HepG2 (cell line): ENCODE results near the gene SNAI3. TPM values are rescaled to one million over a fixed set of nuclear protein-coding genes. Genes with fewer than 3 reads are reported as not detected.
A peak's percentile ranks its signal among the peaks of the same experiment; 100 is the strongest.

Experiments
- HNRNPLL ChIP-seq: fragments of 200-400 bp; formaldehyde crosslinking; IDR thresholded peaks from 2 replicates; pipeline ENCODE4 v1.6.1; 2017; ENCODE audit warnings: mild to moderate bottlenecking, low read depth, low read length; ENCODE audit not compliant: poor library complexity, severe bottlenecking
- ISX ChIP-seq: sonication (generic); formaldehyde crosslinking; conservative IDR thresholded peaks from 2 replicates; pipeline ENCODE4 v1.5.0; 2020; ENCODE audit warnings: missing genetic modification reagents
- KAT8 ChIP-seq: IDR thresholded peaks from 2 replicates; pipeline ENCODE4 v1.6.1; 2016; ENCODE audit warnings: missing genetic modification reagents, missing compliant biosample characterization
- MAFG ChIP-seq: sonication (generic); formaldehyde crosslinking; IDR thresholded peaks from 2 replicates; pipeline ENCODE4 v1.5.1; 2020; ENCODE audit warnings: mild to moderate bottlenecking, missing genetic modification reagents
- NFYB ChIP-seq: sonication (generic); formaldehyde crosslinking; IDR thresholded peaks from 2 replicates; pipeline ENCODE4 v1.4.0; 2020; ENCODE audit warnings: missing genetic modification reagents
- NFYC ChIP-seq: IDR thresholded peaks from 2 replicates; pipeline ENCODE4 v1.6.1; 2016; ENCODE audit warnings: missing genetic modification reagents, missing compliant biosample characterization
- SALL1 ChIP-seq: sonication (generic); formaldehyde crosslinking; IDR thresholded peaks from 2 replicates; pipeline ENCODE4 v1.8.0; 2022; ENCODE audit warnings: mild to moderate bottlenecking, missing genetic modification reagents
- SKI ChIP-seq: fragments of 450-650 bp; IDR thresholded peaks from one replicate; pipeline ENCODE4 v1.6.1; 2018; ENCODE audit warnings: mild to moderate bottlenecking; ENCODE audit not compliant: partially characterized antibody
- SP140L ChIP-seq: sonication (generic); formaldehyde crosslinking; IDR thresholded peaks from 2 replicates; pipeline ENCODE4 v1.4.0; 2020; ENCODE audit warnings: missing genetic modification reagents, borderline replicate concordance
- SP2 ChIP-seq: sonication (generic); formaldehyde crosslinking; IDR thresholded peaks from 2 replicates; pipeline ENCODE4 v1.5.1; 2020; ENCODE audit warnings: mild to moderate bottlenecking, missing genetic modification reagents
- SRF ChIP-seq: IDR thresholded peaks from 2 replicates; pipeline ENCODE4 v1.6.1; 2011; ENCODE audit warnings: mild to moderate bottlenecking, low read depth, low read length, moderate library complexity
- ZBTB38 ChIP-seq: sonication (generic); formaldehyde crosslinking; IDR thresholded peaks from 2 replicates; pipeline ENCODE4 v1.5.1; 2020; ENCODE audit warnings: mild to moderate bottlenecking, missing genetic modification reagents
- ZMYM3 ChIP-seq: sonication (generic); formaldehyde crosslinking; IDR thresholded peaks from 2 replicates; pipeline ENCODE4 v1.5.1; 2020; ENCODE audit warnings: mild to moderate bottlenecking, missing genetic modification reagents
- ZNF230 ChIP-seq: sonication (generic); formaldehyde crosslinking; IDR thresholded peaks from 2 replicates; pipeline ENCODE4 v1.4.0; 2020; ENCODE audit warnings: mild to moderate bottlenecking, missing genetic modification reagents
- ZNF264 ChIP-seq: sonication (generic); formaldehyde crosslinking; IDR thresholded peaks from 2 replicates; pipeline ENCODE4 v1.4.0; 2020; ENCODE audit warnings: missing genetic modification reagents
- ZNF329 ChIP-seq: sonication (generic); formaldehyde crosslinking; IDR thresholded peaks from 2 replicates; pipeline ENCODE4 v1.9.0; 2021; ENCODE audit warnings: low read depth, mild to moderate bottlenecking, missing genetic modification reagents
- ZNF44 ChIP-seq: sonication (generic); formaldehyde crosslinking; IDR thresholded peaks from 2 replicates; pipeline ENCODE4 v1.5.1; 2020; ENCODE audit warnings: mild to moderate bottlenecking, missing genetic modification reagents
- ZNF678 ChIP-seq: sonication (generic); formaldehyde crosslinking; IDR thresholded peaks from 2 replicates; pipeline ENCODE4 v1.4.0; 2020; ENCODE audit warnings: mild to moderate bottlenecking, missing genetic modification reagents
- ZNF776 ChIP-seq: sonication (generic); formaldehyde crosslinking; IDR thresholded peaks from 2 replicates; pipeline ENCODE4 v1.4.0; 2020; ENCODE audit warnings: mild to moderate bottlenecking, missing genetic modification reagents
- polyA plus RNA-seq, 8 experiments: library from polyadenylated mRNA; depleted of rRNA in 3 of 8; stranded (reverse) in 7 of 8; unstranded in 1 of 8; fragments of >200 nt; fragmentation: Illumina TruSeq in 4 of 8; extraction: Trizol in 4 of 8; gene quantifications; 2 replicates each; pipeline versions ENCODE4 v1.2.1 to v1.2.3, GENCODE V29; 2011 to 2016; ENCODE audit warnings: low read depth in 4 of 8, missing spikeins in 1 of 8, mixed read lengths in 1 of 8; ENCODE audit not compliant: insufficient read depth in 1 of 8
- total RNA-seq, 5 experiments: library from RNA; depleted of rRNA; stranded (reverse); fragments of >200 nt; fragmentation: Illumina TruSeq; extraction: Trizol; gene quantifications; 2 replicates each; pipeline ENCODE4 v1.2.3, GENCODE V29; 2016; ENCODE audit warnings: low read depth in 1 of 5
- TF ChIP-seq, protein P1 (sequence below): sonication (generic); formaldehyde crosslinking; IDR thresholded peaks from 2 replicates; pipeline ENCODE4 v1.4.0; 2020; ENCODE audit warnings: missing genetic modification reagents, borderline replicate concordance
- TF ChIP-seq, protein P2 (sequence below): sonication (generic); formaldehyde crosslinking; IDR thresholded peaks from 2 replicates; pipeline ENCODE4 v1.4.0; 2020; ENCODE audit warnings: missing genetic modification reagents
- TF ChIP-seq, protein P3 (sequence below): sonication (generic); formaldehyde crosslinking; conservative IDR thresholded peaks from 2 replicates; pipeline ENCODE4 v1.8.0; 2022; ENCODE audit warnings: mild to moderate bottlenecking, moderate library complexity, missing genetic modification reagents
- TF ChIP-seq, protein P4 (sequence below): sonication (generic); formaldehyde crosslinking; IDR thresholded peaks from 2 replicates; pipeline ENCODE4 v1.4.0; 2020; ENCODE audit warnings: missing genetic modification reagents
- TF ChIP-seq, protein P5 (sequence below): IDR thresholded peaks from 2 replicates; pipeline ENCODE4 v1.6.1; 2016; ENCODE audit warnings: control low read depth

Gene SNAI3
- total and polyA plus RNA-seq, 2 of the 13 experiments (the other 11 are each of a cell fraction or from before 2014, with no cell fraction given): 0.09 to 0.18 TPM

DNA sequence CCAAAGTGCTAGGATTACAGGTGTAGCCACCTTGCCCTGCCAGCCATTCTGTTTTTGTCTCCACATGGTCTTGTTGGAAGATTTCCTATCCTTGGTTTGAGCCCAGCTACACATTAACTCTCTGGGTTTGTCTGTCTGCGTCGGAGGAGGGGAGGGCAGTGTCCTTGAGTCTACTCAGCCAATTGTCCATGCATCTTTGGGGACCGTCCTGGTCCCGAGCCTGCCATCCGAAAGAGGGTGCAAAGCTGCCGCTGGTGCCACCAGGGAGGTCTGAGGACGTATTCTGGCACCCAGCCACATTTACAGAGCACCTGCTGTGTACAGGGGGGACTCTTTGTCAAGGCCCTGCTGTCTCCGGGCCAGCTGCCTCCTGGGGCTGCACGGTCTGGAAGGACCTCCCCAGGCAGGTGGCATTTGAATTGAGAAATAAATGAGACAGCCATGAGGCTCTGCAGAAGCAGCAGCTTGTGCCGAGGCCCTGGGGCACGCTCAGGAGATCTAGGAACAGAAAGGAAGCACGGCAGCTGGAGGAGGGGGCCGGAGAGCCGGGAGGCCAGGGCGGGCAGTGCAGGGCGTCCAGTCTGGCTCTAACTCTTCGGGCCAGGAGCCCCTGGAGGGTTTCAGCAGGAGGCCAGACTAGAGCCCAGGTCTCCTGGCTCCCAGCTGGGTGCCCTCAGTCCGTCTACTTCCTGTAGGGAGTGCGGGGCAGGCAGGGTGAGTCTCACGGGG, 36.9 kb downstream of the SNAI3 start (continued):
- TF ChIP-seq, protein P1, sequence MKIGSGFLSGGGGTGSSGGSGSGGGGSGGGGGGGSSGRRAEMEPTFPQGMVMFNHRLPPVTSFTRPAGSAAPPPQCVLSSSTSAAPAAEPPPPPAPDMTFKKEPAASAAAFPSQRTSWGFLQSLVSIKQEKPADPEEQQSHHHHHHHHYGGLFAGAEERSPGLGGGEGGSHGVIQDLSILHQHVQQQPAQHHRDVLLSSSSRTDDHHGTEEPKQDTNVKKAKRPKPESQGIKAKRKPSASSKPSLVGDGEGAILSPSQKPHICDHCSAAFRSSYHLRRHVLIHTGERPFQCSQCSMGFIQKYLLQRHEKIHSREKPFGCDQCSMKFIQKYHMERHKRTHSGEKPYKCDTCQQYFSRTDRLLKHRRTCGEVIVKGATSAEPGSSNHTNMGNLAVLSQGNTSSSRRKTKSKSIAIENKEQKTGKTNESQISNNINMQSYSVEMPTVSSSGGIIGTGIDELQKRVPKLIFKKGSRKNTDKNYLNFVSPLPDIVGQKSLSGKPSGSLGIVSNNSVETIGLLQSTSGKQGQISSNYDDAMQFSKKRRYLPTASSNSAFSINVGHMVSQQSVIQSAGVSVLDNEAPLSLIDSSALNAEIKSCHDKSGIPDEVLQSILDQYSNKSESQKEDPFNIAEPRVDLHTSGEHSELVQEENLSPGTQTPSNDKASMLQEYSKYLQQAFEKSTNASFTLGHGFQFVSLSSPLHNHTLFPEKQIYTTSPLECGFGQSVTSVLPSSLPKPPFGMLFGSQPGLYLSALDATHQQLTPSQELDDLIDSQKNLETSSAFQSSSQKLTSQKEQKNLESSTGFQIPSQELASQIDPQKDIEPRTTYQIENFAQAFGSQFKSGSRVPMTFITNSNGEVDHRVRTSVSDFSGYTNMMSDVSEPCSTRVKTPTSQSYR (CRISPR knock-in tag): no peak; the same call in 1 of the 2 replicates
- TF ChIP-seq ZNF329 (CRISPR knock-in tag) (no peak), NFYC (no peak), SALL1 (peak; percentile 30; the same call in 1 of the 2 replicates), SKI (peak; percentile 24), ZBTB38 (CRISPR knock-in tag) (no peak), HNRNPLL (no peak), ZNF678 (no peak), ZNF230 (CRISPR knock-in tag) (no peak), ZNF44 (no peak), MAFG (no peak), KAT8 (CRISPR knock-in tag) (no peak), ZNF776 (CRISPR knock-in tag) (0 out of 2 replicates have a peak, but pooled peaks have one; percentile 36), SRF (no peak), NFYB (CRISPR knock-in tag) (no peak), SP2 (CRISPR knock-in tag) (no peak), SP140L (CRISPR knock-in tag) (no peak), ZNF264 (CRISPR knock-in tag) (no peak), ISX (CRISPR knock-in tag) (no peak), ZMYM3 (peak; percentile 28; the same call in 1 of the 2 replicates)
- TF ChIP-seq, protein P2, sequence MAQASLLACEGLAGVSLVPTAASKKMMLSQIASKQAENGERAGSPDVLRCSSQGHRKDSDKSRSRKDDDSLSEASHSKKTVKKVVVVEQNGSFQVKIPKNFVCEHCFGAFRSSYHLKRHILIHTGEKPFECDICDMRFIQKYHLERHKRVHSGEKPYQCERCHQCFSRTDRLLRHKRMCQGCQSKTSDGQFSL (CRISPR knock-in tag): no peak
- TF ChIP-seq, protein P3, sequence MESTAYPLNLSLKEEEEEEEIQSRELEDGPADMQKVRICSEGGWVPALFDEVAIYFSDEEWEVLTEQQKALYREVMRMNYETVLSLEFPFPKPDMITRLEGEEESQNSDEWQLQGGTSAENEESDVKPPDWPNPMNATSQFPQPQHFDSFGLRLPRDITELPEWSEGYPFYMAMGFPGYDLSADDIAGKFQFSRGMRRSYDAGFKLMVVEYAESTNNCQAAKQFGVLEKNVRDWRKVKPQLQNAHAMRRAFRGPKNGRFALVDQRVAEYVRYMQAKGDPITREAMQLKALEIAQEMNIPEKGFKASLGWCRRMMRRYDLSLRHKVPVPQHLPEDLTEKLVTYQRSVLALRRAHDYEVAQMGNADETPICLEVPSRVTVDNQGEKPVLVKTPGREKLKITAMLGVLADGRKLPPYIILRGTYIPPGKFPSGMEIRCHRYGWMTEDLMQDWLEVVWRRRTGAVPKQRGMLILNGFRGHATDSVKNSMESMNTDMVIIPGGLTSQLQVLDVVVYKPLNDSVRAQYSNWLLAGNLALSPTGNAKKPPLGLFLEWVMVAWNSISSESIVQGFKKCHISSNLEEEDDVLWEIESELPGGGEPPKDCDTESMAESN: no peak
- TF ChIP-seq, protein P4, sequence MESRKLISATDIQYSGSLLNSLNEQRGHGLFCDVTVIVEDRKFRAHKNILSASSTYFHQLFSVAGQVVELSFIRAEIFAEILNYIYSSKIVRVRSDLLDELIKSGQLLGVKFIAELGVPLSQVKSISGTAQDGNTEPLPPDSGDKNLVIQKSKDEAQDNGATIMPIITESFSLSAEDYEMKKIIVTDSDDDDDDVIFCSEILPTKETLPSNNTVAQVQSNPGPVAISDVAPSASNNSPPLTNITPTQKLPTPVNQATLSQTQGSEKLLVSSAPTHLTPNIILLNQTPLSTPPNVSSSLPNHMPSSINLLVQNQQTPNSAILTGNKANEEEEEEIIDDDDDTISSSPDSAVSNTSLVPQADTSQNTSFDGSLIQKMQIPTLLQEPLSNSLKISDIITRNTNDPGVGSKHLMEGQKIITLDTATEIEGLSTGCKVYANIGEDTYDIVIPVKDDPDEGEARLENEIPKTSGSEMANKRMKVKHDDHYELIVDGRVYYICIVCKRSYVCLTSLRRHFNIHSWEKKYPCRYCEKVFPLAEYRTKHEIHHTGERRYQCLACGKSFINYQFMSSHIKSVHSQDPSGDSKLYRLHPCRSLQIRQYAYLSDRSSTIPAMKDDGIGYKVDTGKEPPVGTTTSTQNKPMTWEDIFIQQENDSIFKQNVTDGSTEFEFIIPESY (CRISPR knock-in tag): no peak
- TF ChIP-seq, protein P5, sequence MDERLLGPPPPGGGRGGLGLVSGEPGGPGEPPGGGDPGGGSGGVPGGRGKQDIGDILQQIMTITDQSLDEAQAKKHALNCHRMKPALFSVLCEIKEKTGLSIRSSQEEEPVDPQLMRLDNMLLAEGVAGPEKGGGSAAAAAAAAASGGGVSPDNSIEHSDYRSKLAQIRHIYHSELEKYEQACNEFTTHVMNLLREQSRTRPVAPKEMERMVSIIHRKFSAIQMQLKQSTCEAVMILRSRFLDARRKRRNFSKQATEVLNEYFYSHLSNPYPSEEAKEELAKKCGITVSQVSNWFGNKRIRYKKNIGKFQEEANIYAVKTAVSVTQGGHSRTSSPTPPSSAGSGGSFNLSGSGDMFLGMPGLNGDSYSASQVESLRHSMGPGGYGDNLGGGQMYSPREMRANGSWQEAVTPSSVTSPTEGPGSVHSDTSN (CRISPR knock-in tag): no peak
